Endothelial cell (in vitro differentiated cells): ENCODE results near the gene B9D1. TPM values are rescaled to one million over a fixed set of nuclear protein-coding genes. Genes with fewer than 3 reads are reported as not detected.
A peak's percentile ranks its signal among the peaks of the same experiment; 100 is the strongest.

ENCODE experiments used
- DNase-seq: peaks from one replicate; pipeline ENCODE4 v3.0.0; 2021; ENCODE audit warnings: low spot score
- H3K27ac Mint-ChIP-seq: one replicate; pipeline ENCODE4 v1.8.0; 2021; ENCODE audit warnings: mixed read lengths, inconsistent platforms; ENCODE audit not compliant: unreplicated experiment
- H3K27me3 Mint-ChIP-seq: one replicate; pipeline ENCODE4 v1.8.0; 2021; ENCODE audit warnings: mild to moderate bottlenecking, moderate library complexity, mixed read lengths, inconsistent platforms; ENCODE audit not compliant: unreplicated experiment
- H3K36me3 Mint-ChIP-seq: one replicate; pipeline ENCODE4 v1.8.0; 2021; ENCODE audit warnings: mild to moderate bottlenecking, low read depth, mixed read lengths, inconsistent platforms; ENCODE audit not compliant: unreplicated experiment
- H3K4me1 Mint-ChIP-seq: one replicate; pipeline ENCODE4 v1.8.0; 2021; ENCODE audit warnings: mild to moderate bottlenecking, mixed read lengths, inconsistent platforms; ENCODE audit not compliant: unreplicated experiment
- H3K4me3 Mint-ChIP-seq: one replicate; pipeline ENCODE4 v1.8.0; 2021; ENCODE audit warnings: mild to moderate bottlenecking, mixed read lengths, inconsistent platforms; ENCODE audit not compliant: unreplicated experiment
- H3K9me3 Mint-ChIP-seq: one replicate; pipeline ENCODE4 v1.8.0; 2021; ENCODE audit warnings: mixed read lengths, inconsistent platforms; ENCODE audit not compliant: unreplicated experiment
- CTCF ChIP-seq: fragments of 200-600 bp; sonication (generic); IDR thresholded peaks from one replicate; pipeline ENCODE4 v1.5.0; 2021; ENCODE audit warnings: antibody characterized with exemption; ENCODE audit not compliant: unreplicated experiment
- total RNA-seq: library from RNA; stranded (reverse); fragmentation: NEBNext Ultra II Directional; extraction: Animal tissue kit (Norgen Biotek cat#: 25700); gene quantifications from one replicate; pipeline ENCODE4 v1.2.1, GENCODE V29; 2021; ENCODE audit not compliant: unreplicated experiment

B9D1 gene
- total RNA-seq, 1 donor from 2014 or later, result 6.2 TPM

GRCh38 chr17:19318611-19319010, 43.9 kb downstream of the B9D1 start:
- Mint-ChIP-seq H3K27ac (no peak overlapping the region), H3K27me3 (peaks cover 12% of the 10 kb centered on the region), H3K4me3 (no peak overlapping the region), H3K4me1 (peaks cover 22% of the 10 kb centered on the region), H3K36me3 (peaks cover 45% of the 10 kb centered on the region), H3K9me3 (no peaks in the 10 kb centered on the region)
- no peak for TF ChIP-seq CTCF
- DNase-seq, result no peak

- DNase-seq, result peak; percentile 52
- H3K9me3 Mint-ChIP-seq, result no peaks in the 10 kb centered on the region
- peaks cover 12% of the 10 kb centered on the region for H3K27me3 Mint-ChIP-seq
Measured at GRCh38 chr17:19317359-19318095, 45.0 kb downstream of the B9D1 start.

GRCh38 chr17:19316761-19317358, 45.7 kb downstream of the B9D1 start:
- Mint-ChIP-seq H3K4me1 (peaks cover 26% of the 10 kb centered on the region), H3K27me3 (peaks cover 12% of the 10 kb centered on the region), H3K4me3 (no peak overlapping the region), H3K36me3 (peaks cover 39% of the 10 kb centered on the region), H3K9me3 (no peaks in the 10 kb centered on the region), H3K27ac (peak overlapping the region; percentile 64)
- TF ChIP-seq CTCF, result no peak
- DNase-seq, result no peak

More at GRCh38 chr17:19317359-19318095, 45.0 kb downstream of the B9D1 start:
- peak overlapping the region; percentile 42 for H3K27ac Mint-ChIP-seq
- H3K4me1 Mint-ChIP-seq, result peaks cover 22% of the 10 kb centered on the region
- no peak for TF ChIP-seq CTCF
- H3K36me3 Mint-ChIP-seq, result peaks cover 38% of the 10 kb centered on the region
- peak overlapping the region; percentile 37 for H3K4me3 Mint-ChIP-seq

GRCh38 chr17:19315104-19315503, 47.4 kb downstream of the B9D1 start:
- Mint-ChIP-seq H3K36me3 (peaks cover 36% of the 10 kb centered on the region), H3K27me3 (peaks cover 6% of the 10 kb centered on the region), H3K27ac (no peak overlapping the region), H3K4me1 (peaks cover 36% of the 10 kb centered on the region), H3K9me3 (no peaks in the 10 kb centered on the region), H3K4me3 (no peak overlapping the region)
- no peak for DNase-seq
- no peak for TF ChIP-seq CTCF
